Suppressor macrophage treated with lipopolysaccharide for 4 hours (primary cell): ENCODE measurements around the gene ATP12A.
"Not testable (repeated sequence)": the region's sequence is repeated elsewhere in the genome, so short reads cannot be mapped to it uniquely, and the experiment has no call there.

Experiments used
- DNase-seq: peaks from one replicate; pipeline ENCODE4 v3.0.0-alpha.2; 2020

The ATP12A gene

DNA sequence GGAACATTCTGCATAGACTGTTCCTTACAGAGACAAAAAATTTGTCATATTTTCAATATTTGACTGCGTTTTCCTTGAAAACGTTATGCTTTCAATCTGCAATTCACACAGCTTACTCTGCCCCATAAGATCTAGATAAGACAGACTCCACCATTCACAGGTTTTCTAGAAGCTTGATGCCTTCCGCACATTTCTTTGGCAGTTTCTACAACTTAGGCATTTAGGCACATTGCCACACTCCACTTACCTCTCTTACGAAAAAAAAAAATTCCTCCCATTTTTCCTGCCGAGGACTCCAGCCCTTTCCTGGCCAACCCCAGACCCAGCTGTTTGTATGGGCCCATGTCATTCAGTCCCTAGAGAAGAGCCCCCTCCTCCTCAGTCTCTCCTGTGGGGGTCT lies 11.2 kb downstream of the ATP12A start:
- DNase-seq, result no peak

DNA sequence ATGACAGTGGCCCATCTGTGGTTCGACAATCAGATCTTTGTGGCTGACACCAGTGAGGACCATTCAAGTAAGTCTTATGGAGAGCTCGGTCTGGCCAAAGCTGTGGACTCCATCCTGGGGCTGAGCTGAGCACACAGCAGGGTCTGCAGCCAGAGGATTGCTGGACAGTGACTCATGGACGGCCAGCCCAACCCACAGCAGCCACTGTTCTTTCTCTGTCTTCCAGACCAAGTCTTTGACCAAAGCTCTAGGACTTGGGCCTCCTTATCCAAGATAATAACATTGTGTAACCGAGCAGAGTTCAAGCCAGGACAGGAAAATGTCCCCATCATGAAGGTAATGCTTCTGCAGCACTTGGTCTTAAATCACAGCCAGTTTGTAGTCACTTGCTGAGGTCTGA lies 12.4 kb downstream of the ATP12A start:
- no peak for DNase-seq

DNA sequence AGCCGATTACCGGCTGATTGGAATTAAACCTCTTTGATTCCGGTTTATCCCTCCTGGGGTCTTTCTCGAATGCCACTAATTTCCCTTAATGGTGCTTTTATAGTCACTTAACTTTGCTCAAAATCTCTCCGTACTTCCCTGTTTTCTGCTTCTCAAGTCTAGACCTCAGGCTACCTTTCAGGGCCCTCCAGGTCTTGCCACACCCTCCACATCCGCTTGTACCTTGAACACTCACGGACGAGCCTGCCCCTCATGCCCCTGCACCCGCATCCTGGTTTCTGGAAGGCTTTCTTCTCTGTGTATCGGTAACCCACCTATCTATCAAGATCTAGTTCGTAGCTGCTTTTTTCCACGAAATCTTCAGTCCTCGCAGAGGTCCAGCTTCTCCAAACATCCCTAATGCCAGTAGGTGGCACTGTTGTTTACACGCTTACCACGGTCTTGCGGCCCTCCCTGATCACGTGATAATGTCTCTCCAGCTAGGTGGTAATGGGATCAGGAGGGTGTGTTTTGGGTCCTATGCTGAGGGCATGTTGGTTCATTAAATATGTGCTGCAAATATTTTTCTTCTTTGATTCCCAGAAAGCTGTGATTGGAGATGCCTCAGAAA lies 13.8 kb downstream of the ATP12A start:
- DNase-seq, result peak; percentile 73

DNA sequence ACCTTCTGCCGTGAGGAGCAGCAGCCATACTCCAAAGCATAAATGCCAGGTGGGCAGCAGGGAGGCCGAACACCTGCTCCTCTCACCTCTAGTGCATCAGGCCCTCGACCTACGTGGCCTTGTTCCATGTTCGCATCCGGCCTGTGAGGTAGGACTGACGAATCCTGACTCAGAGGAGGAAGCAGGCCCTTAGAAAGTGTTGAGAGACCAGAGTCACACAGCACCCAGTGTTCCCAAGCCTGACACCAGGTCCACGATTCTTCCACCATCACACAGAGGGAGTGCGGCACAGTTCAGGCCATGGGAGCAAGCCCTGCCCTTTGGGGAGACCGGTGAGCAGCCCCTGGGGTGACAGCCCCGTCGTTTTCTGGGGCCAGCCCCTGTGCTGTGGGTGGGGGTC lies 14.7 kb downstream of the ATP12A start:
- DNase-seq, result no peak

DNA sequence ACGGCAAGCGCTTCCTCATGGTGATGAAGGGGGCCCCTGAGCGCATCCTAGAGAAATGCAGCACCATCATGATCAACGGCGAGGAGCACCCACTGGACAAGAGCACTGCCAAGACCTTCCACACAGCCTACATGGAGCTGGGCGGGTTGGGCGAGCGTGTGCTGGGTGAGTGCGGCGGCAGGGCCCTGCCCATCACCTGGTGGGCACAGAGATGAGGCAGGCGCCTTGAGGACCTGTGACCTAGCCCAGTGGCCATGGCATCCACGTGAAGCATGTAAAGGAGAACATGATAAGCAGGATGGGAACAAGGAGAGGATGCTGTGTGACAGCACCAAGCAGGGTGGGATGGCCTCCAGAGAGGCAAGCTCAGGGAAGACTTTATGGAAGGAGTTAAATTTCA lies 18.5 kb downstream of the ATP12A start:
- no peak for DNase-seq

- no peak for DNase-seq
These were observed 19.3 kb downstream of the ATP12A start for GRCh38 chr13:24699541-24699940.

DNA sequence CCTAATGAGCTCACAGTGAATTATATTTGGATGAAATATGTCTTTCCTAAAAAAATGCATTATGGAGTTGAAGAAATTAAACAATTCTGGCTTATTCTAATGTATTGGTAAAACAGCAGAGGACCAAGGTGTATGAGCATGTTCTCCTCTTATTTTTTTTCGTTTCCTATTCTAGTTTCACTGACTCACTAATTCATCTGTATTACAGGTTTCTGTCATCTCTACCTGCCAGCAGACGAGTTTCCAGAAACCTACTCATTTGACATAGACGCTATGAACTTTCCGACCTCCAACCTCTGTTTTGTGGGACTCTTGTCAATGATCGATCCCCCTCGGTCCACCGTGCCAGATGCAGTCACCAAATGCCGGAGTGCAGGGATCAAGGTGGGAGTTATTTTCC lies 20.3 kb downstream of the ATP12A start:
- DNase-seq, result no peak

DNA sequence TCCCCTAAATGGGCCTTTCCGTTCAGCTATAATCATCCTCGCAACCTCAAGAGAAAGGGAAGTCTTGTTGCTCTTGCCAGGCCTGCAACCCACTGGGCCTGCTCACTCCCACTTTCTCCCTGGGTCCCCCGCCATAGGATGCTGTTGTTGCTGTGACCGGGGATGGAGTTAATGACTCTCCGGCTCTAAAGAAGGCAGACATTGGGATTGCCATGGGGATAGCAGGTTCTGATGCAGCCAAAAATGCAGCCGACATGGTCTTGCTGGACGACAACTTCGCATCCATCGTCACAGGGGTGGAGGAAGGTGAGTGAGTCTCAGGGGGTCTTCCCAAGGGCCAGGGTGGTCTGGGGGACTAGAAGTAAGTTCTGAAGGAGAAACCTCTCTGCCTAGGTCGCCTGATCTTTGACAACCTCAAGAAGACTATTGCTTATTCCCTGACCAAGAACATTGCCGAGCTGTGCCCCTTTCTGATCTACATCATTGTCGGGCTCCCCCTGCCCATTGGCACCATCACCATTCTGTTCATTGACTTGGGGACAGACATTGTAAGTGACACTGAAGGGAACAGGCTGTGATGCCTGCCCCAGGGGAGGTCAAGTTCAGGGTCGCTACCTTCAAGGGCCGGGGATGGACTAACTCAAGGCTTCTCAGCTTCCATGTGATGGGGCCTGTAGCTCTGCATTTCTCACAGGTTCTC lies 26.8 kb downstream of the ATP12A start:
- DNase-seq, result no peak

DNA sequence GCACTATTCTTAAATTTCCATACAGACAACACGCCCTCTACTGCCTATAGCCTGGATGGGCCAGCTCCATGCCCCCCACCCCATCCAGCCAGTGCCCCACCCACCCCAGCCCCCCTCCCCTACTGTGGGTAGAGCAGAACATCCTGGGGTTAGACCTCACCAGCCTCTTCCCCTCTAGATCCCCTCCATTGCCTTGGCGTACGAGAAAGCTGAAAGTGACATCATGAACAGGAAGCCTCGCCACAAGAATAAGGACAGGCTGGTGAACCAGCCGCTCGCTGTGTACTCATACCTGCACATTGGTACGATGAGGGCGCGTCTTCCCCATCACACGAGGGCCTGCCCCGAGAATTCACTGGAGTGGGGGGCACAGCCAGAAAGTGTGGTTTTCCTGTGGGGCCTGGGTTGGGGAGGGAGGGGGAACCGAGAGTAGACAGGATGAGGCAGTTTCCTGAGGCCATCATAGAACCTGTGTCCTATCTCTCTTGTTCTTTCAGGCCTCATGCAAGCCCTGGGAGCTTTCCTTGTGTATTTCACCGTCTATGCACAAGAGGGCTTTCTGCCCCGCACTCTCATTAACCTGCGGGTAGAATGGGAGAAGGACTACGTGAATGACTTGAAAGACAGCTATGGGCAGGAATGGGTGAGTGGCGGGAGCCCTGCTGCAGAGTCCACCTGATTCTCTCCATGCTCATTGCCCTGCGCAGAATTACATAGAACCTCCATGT lies 29.1 kb downstream of the ATP12A start:
- no peak for DNase-seq

- no peak for DNase-seq
These were observed 32.8 kb downstream of the ATP12A start for GRCh38 chr13:24713022-24713421.

- no peak for DNase-seq
These were observed 35.8 kb downstream of the ATP12A start for GRCh38 chr13:24716011-24716410.

DNA sequence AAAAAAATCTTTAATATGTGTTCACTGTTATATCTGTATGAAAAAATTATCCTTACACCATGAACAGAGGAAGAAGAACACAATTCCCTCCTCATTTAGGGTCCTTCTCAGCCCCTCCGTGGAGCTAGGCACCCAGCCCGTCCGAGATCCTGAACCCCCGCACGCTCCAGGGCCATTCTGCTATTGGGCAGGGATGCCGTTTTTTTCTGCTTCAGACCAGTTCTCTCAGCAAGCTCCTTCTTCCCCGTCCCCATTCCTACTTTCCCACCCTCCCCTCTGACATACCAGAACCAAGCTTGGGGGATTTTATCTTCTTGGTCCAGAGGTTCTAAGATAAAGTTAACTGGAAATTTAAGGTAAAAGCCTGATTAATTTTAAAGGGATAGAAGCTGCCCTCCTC lies 36.2 kb downstream of the ATP12A start:
- DNase-seq, result no peak

DNA sequence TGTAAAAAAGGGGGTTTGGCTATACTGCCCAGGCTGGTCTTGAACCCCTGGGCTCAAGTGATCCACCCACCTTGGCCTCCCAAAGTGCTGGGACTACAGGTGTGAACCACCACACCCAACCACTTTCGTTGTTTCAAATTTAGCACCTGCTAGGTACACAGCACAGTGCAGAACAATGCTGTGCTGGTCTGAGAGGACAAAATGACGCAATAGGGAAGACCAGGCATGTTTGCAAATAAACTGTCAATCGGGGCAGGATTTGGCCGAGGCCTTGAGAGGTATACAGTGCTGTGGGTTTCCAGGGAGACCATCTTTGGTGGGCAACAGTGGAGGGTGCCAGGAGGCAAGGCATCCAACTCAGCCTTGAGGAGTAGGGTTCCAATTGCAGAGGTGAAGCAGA lies 37.0 kb downstream of the ATP12A start:
- no peak for DNase-seq

DNA sequence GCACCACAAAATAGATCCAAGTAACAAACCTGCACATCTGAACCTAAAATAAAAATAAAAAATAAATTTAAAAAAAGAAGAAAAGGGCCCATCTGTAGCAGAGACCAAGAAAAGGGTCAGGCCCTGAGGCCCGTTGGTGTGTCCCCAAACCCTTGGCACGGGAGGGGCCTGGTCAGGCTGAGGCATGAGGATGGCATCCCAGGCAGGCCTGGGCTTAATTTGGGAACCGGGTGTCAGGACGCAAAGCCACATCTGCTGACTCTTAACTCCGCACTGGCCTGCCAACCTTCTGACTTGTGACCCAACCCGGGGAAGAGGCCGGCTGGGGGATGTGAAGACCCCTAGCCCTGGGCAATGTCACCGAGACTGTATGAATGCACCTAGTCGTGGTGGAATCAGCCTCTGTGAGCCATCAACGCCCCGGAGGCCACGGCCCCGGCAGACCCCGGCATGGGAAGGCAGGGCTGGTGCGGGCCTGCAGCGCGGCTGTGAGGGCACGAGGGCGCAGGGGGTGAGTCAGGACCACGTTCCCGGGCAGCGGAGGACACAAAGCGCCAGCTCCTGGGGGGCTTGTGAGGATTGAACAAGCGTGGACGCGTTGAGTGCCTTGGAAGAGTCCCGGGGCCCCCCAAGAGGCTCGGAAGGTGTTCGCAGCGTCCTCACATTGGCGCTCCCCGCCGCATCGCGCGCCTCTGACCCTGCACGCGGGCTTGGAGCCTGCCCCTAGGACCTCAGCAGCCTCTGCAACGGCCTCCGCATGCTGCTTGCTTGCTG lies 38.2 kb downstream of the ATP12A start:
- DNase-seq, result no peak

DNA sequence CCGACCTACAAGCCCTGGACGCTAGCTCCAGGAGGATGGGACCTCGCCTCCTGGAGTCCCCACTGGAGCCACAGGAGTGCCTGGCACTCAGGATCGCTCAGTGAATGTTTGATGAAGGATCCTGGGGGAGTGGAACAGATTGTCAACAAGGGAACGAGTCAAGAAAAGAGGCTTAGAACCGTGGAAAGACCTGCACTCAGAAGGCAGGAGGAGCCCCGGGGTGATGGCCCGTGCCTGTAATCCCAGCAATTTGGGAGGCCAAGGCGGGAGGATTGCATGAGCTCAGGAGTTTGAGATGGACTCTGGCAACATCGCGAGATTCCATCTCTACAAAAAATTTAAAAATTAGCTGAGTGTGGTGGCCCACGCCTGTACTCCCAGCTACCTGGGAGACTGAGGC lies 38.9 kb downstream of the ATP12A start:
- no peak for DNase-seq

DNA sequence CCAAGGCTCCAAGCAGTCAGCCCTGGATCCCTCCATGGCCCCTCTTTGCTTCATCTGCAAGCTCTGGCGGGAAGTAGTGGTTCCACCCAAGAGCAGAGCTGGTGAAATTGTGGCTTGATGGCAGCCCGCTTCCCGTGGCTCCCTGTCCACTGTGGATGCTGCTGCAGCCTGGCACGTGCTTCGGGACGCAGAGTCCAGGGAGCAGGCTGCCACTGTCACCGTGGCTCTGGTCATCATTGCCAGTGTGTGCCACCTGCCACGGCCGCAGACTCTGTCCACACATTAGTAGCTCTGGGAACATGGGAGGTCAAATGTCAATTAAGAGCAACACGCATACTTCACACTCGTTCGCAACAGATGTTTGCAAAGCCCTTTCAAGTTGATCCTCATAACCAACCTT lies 43.0 kb downstream of the ATP12A start:
- no peak for DNase-seq

GRCh38 chr13:24724714-24725113 lies 44.5 kb downstream of the ATP12A start:
- DNase-seq, result no peak

DNA sequence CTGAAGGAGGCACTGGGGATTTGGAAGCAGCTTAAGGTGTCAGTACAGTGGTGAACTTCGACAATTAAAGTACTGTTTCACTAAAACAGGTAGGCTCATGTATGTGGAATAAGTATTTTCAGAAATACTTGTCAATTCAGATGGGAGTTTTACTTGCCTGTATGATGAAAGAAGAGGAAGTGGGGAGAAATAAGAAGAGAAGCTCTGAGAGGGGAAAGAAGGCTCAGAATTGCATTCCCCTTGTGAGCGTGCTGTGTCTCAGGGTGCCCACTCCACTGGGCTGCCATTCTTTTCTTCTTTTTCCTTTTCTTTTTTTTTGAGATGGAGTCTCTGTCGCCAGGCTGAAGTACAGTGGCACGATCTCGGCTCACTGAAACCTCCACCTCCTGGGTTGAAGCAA lies 45.2 kb downstream of the ATP12A start:
- no peak for DNase-seq

- DNase-seq, result peak; percentile 83
These were observed 47.8 kb downstream of the ATP12A start for GRCh38 chr13:24727731-24728601.

GRCh38 chr13:24730873-24731567 lies 50.8 kb downstream of the ATP12A start:
- not testable (repeated sequence) for DNase-seq

DNA sequence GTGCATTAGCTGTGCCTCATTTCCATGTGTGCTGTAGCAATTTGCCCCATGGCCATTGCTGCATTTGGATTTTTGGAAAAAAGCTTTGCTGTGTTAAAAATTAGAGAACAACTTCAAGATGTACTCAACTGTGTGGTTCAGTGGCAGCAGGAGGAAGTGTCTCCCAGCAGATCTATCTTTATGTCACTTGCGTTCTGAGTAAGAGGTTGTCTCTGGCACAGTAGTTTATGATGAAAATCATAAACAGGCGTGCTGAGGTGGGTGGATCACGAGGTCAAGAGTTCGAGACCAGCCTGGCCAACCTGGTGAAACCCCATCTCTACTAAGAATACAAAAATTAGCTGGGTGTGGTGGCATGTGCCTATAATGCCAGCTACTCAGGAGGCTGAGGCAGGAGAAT lies 54.7 kb downstream of the ATP12A start:
- DNase-seq, result peak; percentile 17

DNA sequence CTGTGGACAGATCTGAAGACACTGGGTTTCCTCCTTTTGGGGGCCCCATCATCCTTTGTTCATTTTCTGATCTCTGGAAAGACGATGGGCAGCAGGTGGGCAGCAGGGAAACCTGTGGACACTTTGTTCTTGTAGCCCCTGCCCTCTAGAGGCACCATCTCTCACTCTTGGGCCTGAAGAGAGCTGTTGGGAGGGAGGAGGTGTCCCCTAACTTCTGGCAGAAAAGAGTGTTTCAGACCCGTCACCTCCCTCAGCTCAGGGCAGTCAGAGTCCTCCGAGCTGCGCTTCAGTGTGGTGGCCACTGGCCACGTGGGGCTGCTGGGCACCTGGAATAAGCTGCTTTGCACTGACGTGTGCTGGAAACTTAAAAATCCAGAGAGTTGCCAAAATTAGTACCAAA lies 56.8 kb downstream of the ATP12A start:
- no peak for DNase-seq
